Neural progenitor cell (in vitro differentiated cells): ENCODE measurements around the gene METTL8.

Experiments used
- CTCF ChIP-seq: fragments of 200-600 bp; sonication (generic); IDR thresholded peaks from 2 replicates; pipeline ENCODE4 v1.5.1; 2017; ENCODE audit warnings: antibody characterized with exemption, mild to moderate bottlenecking
- EZH2 ChIP-seq: fragments of 200-600 bp; sonication (generic); IDR thresholded peaks from 2 replicates; pipeline ENCODE4 v1.6.1; 2017; ENCODE audit warnings: antibody characterized with exemption, mild to moderate bottlenecking, moderate library complexity
- EZH2phosphoT487 ChIP-seq: fragments of 200-600 bp; sonication (generic); IDR thresholded peaks from 2 replicates; pipeline ENCODE4 v1.6.1; 2017; ENCODE audit warnings: antibody characterized with exemption

GRCh38 chr2:171316755-171317337 is 116.9 kb downstream of the METTL8 start:
- TF ChIP-seq CTCF: no peak
- no peak for TF ChIP-seq EZH2phosphoT487
- TF ChIP-seq EZH2: no peak
